Effector memory CD8-positive, alpha-beta T cell (primary cell): ENCODE measurements around the gene VGLL1.

ENCODE experiments used
- ATAC-seq: fragments of 150-1000 bp; cut with Tn5 transposase; replicated peaks from 2 replicates; pipeline ENCODE4 v1.10.0; 2021; ENCODE audit warnings: mild to moderate bottlenecking, moderate library complexity
- DNase-seq, 3 experiments: peaks; one replicate each; pipeline ENCODE4 v3.0.0; 2021
- H3K27ac Mint-ChIP-seq, 2 donors: one replicate each; pipeline ENCODE4 v1.8.0; 2022; ENCODE audit warnings: mild to moderate bottlenecking in 2 of 2, mixed read lengths in 2 of 2, moderate library complexity in 2 of 2
- H3K27me3 Mint-ChIP-seq, 2 donors: one replicate each; pipeline ENCODE4 v1.8.0; 2022; ENCODE audit warnings: mixed read lengths in 2 of 2
- H3K36me3 Mint-ChIP-seq: one replicate; pipeline ENCODE4 v1.8.0; 2022; ENCODE audit warnings: mild to moderate bottlenecking, moderate library complexity, mixed read lengths; ENCODE audit not compliant: insufficient read depth
- H3K4me1 Mint-ChIP-seq, 2 donors: one replicate each; pipeline ENCODE4 v1.8.0; 2022; ENCODE audit warnings: low read depth in 2 of 2, mixed read lengths in 2 of 2
- H3K4me3 Mint-ChIP-seq, 2 donors: one replicate each; pipeline ENCODE4 v1.8.0; 2022; ENCODE audit warnings: mild to moderate bottlenecking in 2 of 2, mixed read lengths in 2 of 2, moderate library complexity in 2 of 2
- H3K9me3 Mint-ChIP-seq, 2 donors: one replicate each; pipeline ENCODE4 v1.8.0; 2022; ENCODE audit warnings: mixed read lengths in 2 of 2
- total RNA-seq, 9 experiments: gene quantifications; one replicate each; lab custom pipeline; 2026; lab: John Stamatoyannopoulos, UW

Gene VGLL1, protein sequence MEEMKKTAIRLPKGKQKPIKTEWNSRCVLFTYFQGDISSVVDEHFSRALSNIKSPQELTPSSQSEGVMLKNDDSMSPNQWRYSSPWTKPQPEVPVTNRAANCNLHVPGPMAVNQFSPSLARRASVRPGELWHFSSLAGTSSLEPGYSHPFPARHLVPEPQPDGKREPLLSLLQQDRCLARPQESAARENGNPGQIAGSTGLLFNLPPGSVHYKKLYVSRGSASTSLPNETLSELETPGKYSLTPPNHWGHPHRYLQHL
- total RNA-seq, result 0 reads per million in 9 experiments

DNA sequence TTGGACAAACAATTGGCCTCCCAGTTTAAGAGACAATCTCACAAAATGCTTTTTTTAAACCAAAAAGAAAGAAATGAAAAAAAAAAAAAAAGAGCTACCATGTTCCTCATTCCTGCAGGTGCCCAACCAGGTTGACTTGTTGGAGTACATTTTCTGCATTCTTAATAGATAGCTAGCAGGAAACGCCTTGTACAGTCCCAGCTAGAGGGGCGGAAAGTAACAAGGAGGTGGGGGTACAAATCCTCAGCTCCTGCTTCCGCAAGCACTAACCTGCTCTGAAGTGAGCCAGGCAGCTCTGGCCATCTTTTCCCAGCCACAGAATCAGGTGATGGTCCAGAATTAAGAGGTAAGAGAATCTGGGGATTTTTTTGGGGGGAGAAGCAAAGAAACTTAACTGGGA lies at the start of gene VGLL1:
TSS of gene VGLL1 (plus strand) at position 265 of the 400 bp plus-strand sequence. CDS start 3,806 bp downstream, outside the sequence.
- DNase-seq (no peak), ATAC-seq (no peak)
- Mint-ChIP-seq H3K4me3 (no peak within 1 kb of the TSS), H3K27ac (no peak within 1 kb of the TSS), H3K27me3 (peaks cover 0 to 11% of the 10 kb centered on the region in 2 donors), H3K4me1 (peaks cover 0 to 3% of the 10 kb centered on the region in 2 donors), H3K36me3 (no peaks in the 10 kb centered on the region), H3K9me3 (no peaks in the 10 kb centered on the region)

DNA sequence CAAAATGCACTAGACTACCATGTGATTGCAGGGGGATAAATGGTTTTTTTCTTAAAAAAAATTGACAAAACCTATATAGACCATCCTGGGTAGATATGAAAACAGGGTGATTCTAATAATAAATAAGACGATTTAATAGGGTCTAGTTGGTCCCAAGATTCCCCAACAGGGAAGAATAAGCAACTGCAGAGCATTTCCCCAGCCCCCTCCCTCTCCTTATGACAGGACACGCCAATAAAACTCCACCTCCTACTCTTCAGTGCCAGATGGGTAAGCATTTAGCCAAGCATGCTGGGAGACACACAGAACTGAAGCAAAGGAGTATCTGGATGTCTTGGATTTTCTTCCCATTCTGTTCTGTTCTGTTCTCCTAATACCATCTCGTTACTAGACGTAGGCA lies 44.4 kb upstream of the VGLL1 start, which contains the start of gene BRS3:
TSS of gene BRS3 (plus strand) at position 301 of the 400 bp plus-strand sequence. CDS start 168 bp downstream, outside the sequence.
- no peaks in the 10 kb centered on the region for H3K4me1 Mint-ChIP-seq

DNA sequence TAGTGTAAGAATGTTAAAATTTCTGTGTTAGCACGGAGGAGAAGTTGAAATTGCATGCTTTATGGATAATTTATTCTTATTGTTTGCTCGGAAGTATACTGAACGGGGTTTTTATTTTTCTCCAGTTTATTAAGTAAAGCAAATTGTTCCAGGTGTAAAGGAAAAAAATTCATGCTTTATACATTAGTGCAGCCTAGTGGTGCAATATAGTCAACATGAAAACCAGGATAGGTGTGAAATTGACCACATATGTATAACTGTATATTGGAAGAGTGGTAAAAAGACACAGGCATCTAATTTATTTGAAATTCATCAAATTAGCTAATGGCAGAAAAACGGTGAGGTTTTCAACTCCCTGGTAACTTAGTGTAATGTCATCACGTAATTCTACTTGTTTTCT lies 43.3 kb upstream of the VGLL1 start:
- DNase-seq (no peak), ATAC-seq (no peak)
- no peaks in the 10 kb centered on the region for H3K9me3 Mint-ChIP-seq
- H3K4me3 Mint-ChIP-seq, result no peak overlapping the region
- H3K27me3 Mint-ChIP-seq, result peaks cover 33 to 53% of the 10 kb centered on the region in 2 donors
- no peaks in the 10 kb centered on the region for H3K4me1 Mint-ChIP-seq
- no peaks in the 10 kb centered on the region for H3K36me3 Mint-ChIP-seq
- H3K27ac Mint-ChIP-seq, result no peak overlapping the region

More for the DNA sequence above, 44.4 kb upstream of the VGLL1 start, which contains the start of gene BRS3:
- H3K4me3 Mint-ChIP-seq, result no peak within 1 kb of the TSS
- DNase-seq (no peak), ATAC-seq (no peak)
- no peaks in the 10 kb centered on the region for H3K36me3 Mint-ChIP-seq
- no peak within 1 kb of the TSS for H3K27ac Mint-ChIP-seq
- peaks cover 39 to 53% of the 10 kb centered on the region in 2 donors for H3K27me3 Mint-ChIP-seq
- H3K9me3 Mint-ChIP-seq, result no peaks in the 10 kb centered on the region

DNA sequence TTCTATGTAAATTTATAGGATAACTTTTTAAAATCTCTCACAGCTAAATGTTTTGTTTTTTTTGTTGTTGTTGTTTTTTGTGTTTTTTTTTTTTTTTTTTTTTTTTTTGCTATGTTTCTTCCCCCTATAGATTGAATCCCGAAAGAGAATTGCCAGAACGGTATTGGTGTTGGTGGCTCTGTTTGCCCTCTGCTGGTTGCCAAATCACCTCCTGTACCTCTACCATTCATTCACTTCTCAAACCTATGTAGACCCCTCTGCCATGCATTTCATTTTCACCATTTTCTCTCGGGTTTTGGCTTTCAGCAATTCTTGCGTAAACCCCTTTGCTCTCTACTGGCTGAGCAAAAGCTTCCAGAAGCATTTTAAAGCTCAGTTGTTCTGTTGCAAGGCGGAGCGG lies 40.2 kb upstream of the VGLL1 start:
- no peak overlapping the region for H3K4me3 Mint-ChIP-seq
- DNase-seq, result no peak

DNA sequence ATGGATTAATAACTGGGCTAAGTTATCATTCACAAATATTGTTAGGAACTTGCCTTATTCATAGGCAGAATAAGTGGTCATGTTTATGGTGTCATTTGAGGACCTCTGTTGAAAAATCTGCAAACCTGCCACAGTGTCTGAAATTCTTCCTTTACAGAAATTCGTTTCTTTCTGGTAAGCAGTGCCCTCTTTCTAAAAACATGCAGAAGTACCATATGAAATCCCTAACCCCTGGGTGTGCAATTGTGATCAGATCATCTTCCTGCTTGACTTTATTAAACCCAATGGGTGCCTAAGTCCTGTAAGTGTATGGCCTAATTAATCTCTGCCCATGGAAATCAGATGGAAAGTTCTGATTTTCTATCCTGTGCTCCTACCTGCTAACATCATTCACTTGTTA lies 39.0 kb upstream of the VGLL1 start:
- DNase-seq (no peak), ATAC-seq (no peak)
- Mint-ChIP-seq H3K4me1 (no peaks in the 10 kb centered on the region), H3K4me3 (no peak overlapping the region), H3K36me3 (peaks cover 6% of the 10 kb centered on the region), H3K27me3 (peaks cover 21 to 38% of the 10 kb centered on the region in 2 donors), H3K27ac (no peak overlapping the region), H3K9me3 (no peaks in the 10 kb centered on the region)

More for the DNA sequence above, 40.2 kb upstream of the VGLL1 start:
- Mint-ChIP-seq H3K27me3 (peaks cover 21 to 41% of the 10 kb centered on the region in 2 donors), H3K4me1 (no peaks in the 10 kb centered on the region), H3K9me3 (no peaks in the 10 kb centered on the region), H3K36me3 (peaks cover 6% of the 10 kb centered on the region), H3K27ac (no peak overlapping the region)
- ATAC-seq, result no peak

DNA sequence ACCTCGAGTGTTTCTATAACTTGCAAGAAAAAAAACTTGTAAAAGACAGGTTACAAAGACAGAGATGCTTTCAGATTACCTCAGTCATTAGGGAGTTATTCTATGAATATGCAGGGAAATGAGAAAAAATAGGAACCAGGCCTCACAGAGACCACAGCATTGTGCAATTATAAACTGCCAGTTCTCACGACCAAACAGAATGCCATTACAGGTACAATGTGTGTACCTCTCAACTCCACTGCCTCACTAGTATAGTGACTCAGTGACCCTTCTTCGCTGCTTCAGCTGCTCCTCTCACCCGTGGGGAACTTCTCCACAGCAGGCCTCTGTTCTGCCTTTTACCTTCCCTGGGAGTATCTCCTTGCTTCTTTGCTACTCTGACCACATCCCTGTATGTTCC lies 37.0 kb upstream of the VGLL1 start:
- no peak overlapping the region for H3K4me3 Mint-ChIP-seq
- peaks cover 10% of the 10 kb centered on the region for H3K36me3 Mint-ChIP-seq
- peaks cover 9 to 10% of the 10 kb centered on the region in 2 donors for H3K4me1 Mint-ChIP-seq
- DNase-seq (no peak), ATAC-seq (no peak)
- peaks cover 14 to 18% of the 10 kb centered on the region in 2 donors for H3K27me3 Mint-ChIP-seq
- no peaks in the 10 kb centered on the region for H3K9me3 Mint-ChIP-seq
- H3K27ac Mint-ChIP-seq, result no peak overlapping the region

DNA sequence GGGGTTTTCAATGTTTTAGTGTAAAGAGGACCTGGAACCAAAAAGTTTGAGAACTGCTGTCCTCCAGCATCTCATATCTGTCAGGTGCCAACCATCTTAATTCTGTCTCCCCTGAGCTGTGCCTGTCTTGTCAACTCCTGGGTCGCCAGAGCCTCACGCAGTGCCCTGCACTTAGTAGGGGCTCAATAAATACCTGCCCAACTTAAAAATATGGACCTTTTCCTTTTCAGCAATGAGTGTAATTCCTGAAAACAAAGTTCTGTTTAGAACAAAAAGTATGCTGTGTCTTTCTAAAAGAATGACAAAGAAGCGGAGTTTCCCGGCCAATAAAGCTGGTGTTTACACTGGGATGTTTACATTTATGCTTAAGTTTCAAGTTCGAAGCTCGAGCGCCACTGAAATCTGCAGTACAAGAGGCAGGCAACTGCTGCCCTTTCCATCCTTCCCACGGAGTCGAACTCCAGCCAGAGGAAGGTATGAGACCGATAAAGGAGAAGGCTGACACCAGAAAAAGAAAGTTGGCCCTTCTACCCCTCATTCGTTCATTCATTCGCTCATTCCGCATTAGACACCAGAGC lies 35.7 kb upstream of the VGLL1 start:
- DNase-seq, result no peak
- no peak for ATAC-seq
- H3K27ac Mint-ChIP-seq, result peak overlapping the region; percentile 92 to 95
- peaks cover 23% of the 10 kb centered on the region for H3K36me3 Mint-ChIP-seq
- H3K4me1 Mint-ChIP-seq, result peaks cover 9 to 10% of the 10 kb centered on the region in 2 donors
- no peaks in the 10 kb centered on the region for H3K9me3 Mint-ChIP-seq
- peak overlapping the region; percentile 82 to 89 for H3K4me3 Mint-ChIP-seq
- H3K27me3 Mint-ChIP-seq, result peaks cover 7 to 9% of the 10 kb centered on the region in 2 donors

DNA sequence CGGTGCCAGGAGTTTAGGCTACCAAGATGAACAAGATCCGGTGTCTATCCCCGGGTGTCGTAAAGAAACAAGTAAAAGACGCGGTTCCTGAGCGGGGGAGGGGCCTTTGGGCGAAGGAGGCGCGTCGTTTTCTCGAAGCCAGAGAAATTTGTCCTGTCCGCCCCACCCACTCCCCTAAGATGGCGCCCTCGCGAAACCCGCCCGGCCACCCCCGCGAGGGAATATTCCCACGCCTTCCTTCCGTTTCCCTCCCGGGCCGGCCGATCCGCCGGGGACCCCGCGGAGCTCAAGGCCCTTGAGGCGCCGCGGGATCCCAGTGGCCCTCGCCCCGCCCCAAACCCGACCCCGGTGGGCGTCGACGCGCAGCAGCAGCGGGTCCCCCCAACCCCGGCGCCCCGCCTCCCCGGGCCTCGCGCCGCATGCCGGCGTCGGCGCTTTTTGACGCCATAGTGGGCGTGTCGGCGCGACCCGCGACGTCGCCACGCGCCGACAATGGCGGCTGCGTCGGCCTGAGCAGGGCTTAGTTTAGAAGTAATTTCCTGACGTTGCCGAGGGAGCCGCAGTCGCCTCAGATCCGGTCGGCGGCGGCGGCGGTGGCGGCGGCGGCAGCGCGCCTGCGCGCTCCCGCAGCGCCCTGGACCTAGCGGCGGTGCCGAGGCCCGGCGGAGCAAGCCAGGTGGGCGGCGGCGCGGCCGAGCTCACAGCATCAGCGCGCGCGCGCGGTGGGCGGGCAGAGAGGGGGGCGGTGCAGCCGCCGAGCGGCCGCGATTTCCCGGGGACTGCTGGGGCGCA lies 35.1 kb upstream of the VGLL1 start:
- no peaks in the 10 kb centered on the region for H3K9me3 Mint-ChIP-seq
- peaks cover 28% of the 10 kb centered on the region for H3K36me3 Mint-ChIP-seq
- peak overlapping the region; percentile 82 to 89 for H3K4me3 Mint-ChIP-seq
- DNase-seq (peak; percentile 77 to 84 (median 82)), ATAC-seq (peak; percentile 77)
- peaks cover 5% of the 10 kb centered on the region in 2 donors for H3K27me3 Mint-ChIP-seq
- H3K4me1 Mint-ChIP-seq, result peaks cover 9 to 10% of the 10 kb centered on the region in 2 donors
- H3K27ac Mint-ChIP-seq, result peak overlapping the region; percentile 92 to 95

DNA sequence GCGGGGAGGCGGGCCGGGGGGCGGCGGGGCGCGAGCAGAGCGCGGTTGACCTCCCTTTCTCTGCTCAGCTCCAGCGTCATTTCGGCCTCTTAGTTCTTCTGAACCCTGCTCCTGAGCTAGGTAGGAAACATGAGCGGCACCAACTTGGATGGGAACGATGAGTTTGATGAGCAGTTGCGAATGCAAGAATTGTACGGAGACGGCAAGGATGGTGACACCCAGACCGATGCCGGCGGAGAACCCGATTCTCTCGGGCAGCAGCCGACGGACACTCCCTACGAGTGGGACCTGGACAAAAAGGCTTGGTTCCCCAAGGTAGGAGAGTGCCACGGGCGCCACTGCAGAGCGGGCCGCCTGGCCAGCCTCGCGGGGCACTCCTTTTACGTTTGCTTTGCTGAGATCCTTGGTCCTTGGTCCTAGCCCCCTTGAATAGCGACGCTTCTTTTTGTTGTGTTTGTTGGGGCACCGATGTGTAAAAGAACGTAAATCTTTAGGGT lies 34.4 kb upstream of the VGLL1 start, which contains the start of gene HTATSF1:
TSS of gene HTATSF1 (plus strand) at position 37 of the 497 bp plus-strand sequence. CDS start at position 130, 93 bp downstream.
- no peak for DNase-seq
- Mint-ChIP-seq H3K9me3 (no peaks in the 10 kb centered on the region), H3K36me3 (peaks cover 29% of the 10 kb centered on the region), H3K4me3 (peak within 1 kb of the TSS; percentile 82 to 89), H3K4me1 (peaks cover 9 to 10% of the 10 kb centered on the region in 2 donors), H3K27me3 (no peaks in the 10 kb centered on the region), H3K27ac (peak within 1 kb of the TSS; percentile 92 to 95)
- ATAC-seq, result no peak

DNA sequence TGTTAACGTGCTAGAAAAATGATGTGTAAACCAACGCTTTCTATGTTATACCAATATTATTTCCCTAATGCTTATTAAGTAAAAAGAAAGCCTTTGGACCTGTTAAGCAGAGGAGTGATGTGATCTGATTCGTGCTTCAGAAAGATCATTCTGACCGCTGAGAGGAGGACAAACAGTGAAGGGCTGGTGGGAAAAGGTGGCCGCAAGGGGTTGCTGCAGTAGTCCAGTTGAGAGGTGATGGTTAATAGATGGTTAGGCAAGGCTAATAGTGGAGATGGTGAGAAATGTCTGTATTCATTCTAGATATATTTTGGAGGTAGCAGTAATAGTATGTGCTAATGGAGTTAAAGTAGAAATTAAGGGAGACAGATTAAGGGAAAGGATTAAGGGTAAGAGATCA lies 12.9 kb upstream of the VGLL1 start:
- no peaks in the 10 kb centered on the region for H3K27me3 Mint-ChIP-seq
- no peaks in the 10 kb centered on the region for H3K36me3 Mint-ChIP-seq
- no peaks in the 10 kb centered on the region for H3K9me3 Mint-ChIP-seq
- peaks cover 0 to 7% of the 10 kb centered on the region in 2 donors for H3K4me1 Mint-ChIP-seq
- H3K4me3 Mint-ChIP-seq, result no peak overlapping the region
- DNase-seq, result no peak
- H3K27ac Mint-ChIP-seq, result no peak overlapping the region
- no peak for ATAC-seq

DNA sequence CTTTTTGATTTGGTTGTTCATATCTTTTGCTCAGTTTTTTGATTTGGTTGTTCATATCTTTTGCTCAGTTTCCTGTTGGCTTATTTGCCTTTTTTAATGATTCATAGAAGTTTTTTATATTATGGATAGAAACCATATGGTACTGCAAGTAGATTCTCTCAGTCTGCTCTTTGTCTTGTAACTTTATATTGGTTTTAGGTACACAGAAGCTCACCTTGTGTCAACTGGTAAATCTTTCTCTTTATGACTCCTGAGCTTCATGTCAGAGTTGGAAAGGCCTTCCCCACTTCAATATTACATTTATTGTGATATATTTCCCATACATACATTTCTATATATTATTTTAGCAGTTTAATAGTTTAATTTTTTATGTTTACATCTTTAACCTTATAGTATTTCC lies 8.2 kb upstream of the VGLL1 start:
- ATAC-seq (no peak), DNase-seq (no peak)
- Mint-ChIP-seq H3K4me3 (no peak overlapping the region), H3K27me3 (peaks cover 0 to 6% of the 10 kb centered on the region in 2 donors), H3K36me3 (no peaks in the 10 kb centered on the region), H3K9me3 (no peaks in the 10 kb centered on the region), H3K27ac (no peak overlapping the region), H3K4me1 (peaks cover 0 to 7% of the 10 kb centered on the region in 2 donors)

DNA sequence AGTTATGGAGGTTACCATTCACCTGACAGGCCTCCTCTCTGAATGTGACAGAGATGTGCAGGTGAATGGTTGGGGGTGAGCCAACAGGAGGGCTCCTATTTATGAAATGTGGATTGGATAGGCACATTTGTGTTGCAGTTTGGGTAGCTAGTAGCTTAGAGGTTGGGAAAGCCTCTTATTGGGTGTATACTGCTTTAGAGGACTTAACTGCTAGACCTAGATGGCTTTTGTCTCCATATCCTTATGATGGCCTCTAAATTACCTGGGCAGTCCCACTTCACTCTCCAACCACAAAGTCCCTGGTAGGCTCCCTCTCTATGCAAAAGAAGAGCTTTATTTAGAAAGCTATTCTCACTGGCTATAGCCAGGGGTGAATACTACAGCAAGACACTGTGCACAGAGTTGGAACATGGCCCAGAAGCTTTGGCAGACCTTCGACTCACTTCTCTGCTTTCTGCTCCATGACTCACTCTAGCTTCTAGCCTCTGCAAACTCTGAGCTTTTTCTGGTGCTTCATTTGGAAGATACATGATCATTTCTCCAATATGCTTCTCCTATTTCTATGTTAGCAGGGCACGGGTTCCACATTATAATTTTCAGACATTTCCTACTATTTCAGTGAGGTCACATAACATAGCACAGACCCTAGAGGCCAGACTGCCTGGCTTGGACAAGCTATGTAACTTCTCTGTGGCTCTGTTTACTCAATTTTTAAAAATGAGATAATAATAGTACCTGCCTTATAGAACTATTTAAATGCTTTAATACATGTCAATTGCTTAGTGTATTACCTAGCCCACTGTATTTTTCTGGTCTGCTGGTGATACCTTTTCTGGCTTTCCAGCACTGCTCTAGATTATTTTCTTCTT lies 6.0 kb upstream of the VGLL1 start:
- Mint-ChIP-seq H3K4me1 (peaks cover 3 to 7% of the 10 kb centered on the region in 2 donors), H3K9me3 (no peaks in the 10 kb centered on the region), H3K36me3 (no peaks in the 10 kb centered on the region), H3K27me3 (peaks cover 0 to 6% of the 10 kb centered on the region in 2 donors), H3K4me3 (no peak overlapping the region), H3K27ac (peak overlapping the region in 1 of 2 donors; percentile 16)
- ATAC-seq (no peak), DNase-seq (no peak)
